DMS53 treated with DMSO at 0.1 percent for 48 hours (cell line): ENCODE results near the gene EIF4EBP2.

Source experiments
- DNase-seq: peaks from one replicate; lab custom pipeline; 2025; ENCODE audit not compliant: unreplicated experiment; lab: John Stamatoyannopoulos, UW

EIF4EBP2 gene

GRCh38 chr10:70432101-70432500, 28.2 kb downstream of the EIF4EBP2 start:
- no peak for DNase-seq

GRCh38 chr10:70432561-70433263, 28.8 kb downstream of the EIF4EBP2 start:
- DNase-seq = no peak

DNA sequence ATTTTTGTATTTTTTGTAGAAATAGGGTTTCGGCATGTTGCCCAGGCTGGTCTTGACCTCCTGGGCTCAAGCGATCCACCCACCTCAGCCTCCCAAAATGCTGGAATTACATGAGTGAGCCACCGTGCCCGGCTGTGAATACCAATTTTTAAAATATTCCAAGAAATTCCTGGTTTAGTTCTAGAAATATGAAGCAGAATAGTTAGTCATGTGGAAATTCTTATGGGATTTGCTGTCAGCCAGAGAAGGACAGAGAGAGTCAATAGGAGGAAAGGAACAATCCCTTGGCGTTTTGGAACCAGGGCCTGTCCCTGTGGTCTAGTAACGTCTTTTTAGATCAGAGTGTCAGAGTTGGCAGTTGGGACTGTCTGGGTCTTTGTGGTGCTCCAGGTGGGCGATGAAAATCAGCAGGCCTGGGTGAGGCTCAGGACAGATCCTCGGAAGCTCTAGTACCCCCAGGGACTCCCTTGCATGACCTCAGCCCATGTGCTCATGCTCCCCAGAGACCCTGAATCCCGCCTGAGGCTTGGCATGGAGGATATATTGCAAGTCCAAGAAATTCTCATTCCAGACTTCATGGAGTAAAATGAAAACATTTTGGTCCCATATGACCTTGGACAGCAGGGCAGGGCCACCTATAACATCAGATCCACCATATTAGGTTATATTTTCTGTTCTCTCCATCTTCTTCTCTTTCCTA, 29.8 kb downstream of the EIF4EBP2 start:
- no peak for DNase-seq

- no peak for DNase-seq
Observed at GRCh38 chr10:70435241-70436085, 31.5 kb downstream of the EIF4EBP2 start.

- no peak for DNase-seq
Observed at GRCh38 chr10:70437721-70438120, 33.8 kb downstream of the EIF4EBP2 start.

- DNase-seq = no peak
Observed at GRCh38 chr10:70440296-70441160, 36.6 kb downstream of the EIF4EBP2 start.

GRCh38 chr10:70441161-70441894, 37.4 kb downstream of the EIF4EBP2 start, which contains the start of gene NODAL:
Gene NODAL (minus strand): TSS chr10:70441681. CDS start chr10:70441667, 14 bp downstream.
- DNase-seq = no peak

GRCh38 chr10:70441895-70442309, 38.0 kb downstream of the EIF4EBP2 start:
- DNase-seq = peak; percentile 16

DNA sequence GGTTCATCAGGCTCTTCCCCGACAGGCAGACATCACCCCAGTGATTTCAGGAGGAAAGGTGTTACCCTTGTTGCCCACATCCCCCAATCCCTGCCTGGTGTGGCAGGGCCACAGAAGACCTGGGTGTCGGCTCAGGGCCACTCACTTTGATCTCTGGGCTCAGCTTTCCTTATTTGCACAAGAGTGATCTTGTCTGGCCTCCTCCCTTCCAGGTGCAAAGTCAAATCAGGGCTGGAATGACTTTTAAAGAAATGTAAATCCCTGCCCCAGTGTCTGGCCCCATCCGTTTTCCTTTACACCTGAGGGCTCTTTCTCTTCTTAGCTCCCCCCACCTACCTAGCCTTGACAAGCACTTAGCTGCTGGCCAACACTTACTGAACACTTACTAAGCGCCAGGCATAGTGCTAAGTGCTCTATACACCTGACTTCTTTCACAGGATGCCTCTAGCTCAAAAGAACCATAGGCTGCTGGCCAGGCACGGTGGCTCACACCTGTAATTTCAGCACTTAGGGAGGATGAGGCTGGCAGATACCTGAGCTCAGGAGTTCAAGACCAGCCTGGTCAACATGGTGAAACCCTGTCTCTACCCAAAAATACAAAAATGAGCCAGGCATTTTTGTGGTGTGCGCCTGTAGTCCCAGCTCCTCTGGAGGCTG, 38.5 kb downstream of the EIF4EBP2 start:
- peak; percentile 41 for DNase-seq

- no peak for DNase-seq
Observed at GRCh38 chr10:70444744-70445143, 40.8 kb downstream of the EIF4EBP2 start.

GRCh38 chr10:70445718-70446657, 42.0 kb downstream of the EIF4EBP2 start:
- no peak for DNase-seq

DNA sequence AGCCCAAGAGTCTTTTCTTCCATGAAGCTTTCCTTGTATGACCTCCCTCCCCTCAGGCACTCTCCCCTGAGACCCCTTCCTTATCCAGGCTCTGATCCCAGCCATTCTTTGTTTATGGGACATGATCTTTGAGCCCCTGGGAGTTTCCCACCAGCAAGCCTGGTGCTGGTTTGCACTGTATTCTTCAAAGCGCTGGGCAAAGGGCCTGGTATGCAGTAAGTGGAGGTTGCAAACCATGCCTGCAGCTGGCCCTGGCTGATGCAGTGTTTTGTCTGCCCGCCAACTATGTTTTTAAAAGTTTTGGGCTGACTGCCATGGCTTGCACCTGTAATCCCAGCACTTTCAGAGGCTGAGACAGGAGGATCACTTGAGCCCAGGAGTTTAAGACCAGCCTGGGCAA, 44.3 kb downstream of the EIF4EBP2 start:
- no peak for DNase-seq

DNA sequence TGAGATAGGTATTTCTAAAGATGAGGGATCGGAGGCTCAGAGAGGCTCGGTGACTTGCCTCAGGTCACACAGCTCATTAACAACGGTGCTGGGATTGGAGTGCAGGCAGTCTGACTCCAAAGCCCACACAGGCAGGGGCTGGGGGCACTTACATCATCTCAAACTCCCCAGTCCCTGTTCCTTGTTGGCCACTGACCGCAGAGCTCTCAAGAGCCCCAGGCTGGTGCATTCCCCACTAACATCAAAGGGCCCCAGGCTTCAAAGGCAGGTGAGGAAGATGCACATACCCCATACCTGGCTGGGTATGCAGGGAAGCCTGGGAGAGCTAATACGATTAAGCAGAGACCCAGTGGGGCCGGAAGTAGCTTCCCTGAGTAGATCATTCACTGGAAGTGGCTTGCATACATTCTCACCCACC, 51.3 kb downstream of the EIF4EBP2 start:
- DNase-seq = no peak

GRCh38 chr10:70456164-70456563, 52.2 kb downstream of the EIF4EBP2 start:
- no peak for DNase-seq

DNA sequence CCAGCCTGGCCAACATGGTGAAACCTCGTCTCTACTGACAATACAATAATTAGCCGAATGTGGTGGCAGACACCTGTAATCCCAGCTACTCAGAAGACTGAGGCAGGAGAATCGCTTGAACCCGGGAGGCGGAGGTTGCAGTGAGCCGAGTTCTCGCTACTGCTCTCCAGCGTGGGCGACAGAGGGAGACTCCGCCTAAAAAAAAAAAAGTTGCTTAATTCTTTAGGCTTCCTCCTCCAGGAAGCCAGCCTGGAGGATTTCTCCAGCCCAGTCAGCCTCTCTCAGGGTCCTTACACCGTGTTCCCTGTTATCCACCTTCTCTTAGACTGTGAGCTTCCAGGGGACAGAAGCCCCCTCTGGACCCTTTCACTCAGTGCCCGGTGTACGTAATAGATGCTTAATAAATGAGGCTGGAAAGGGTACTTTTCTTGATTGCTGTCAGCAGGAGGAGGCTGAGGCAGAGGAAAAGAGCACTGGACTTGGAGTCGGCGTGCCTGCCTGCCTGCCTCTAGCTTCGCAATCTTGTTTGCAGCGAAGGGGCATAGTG, 53.9 kb downstream of the EIF4EBP2 start:
- DNase-seq = no peak

GRCh38 chr10:70458329-70459060, 54.5 kb downstream of the EIF4EBP2 start:
- DNase-seq = peak; percentile 39

- DNase-seq = no peak
Observed at GRCh38 chr10:70459061-70459773, 55.3 kb downstream of the EIF4EBP2 start.
